ENCODE measurements around the gene TSPAN5. TPM values are rescaled to one million over a fixed set of nuclear protein-coding genes. Genes with fewer than 3 reads are reported as not detected.

TSPAN5 gene
- total RNA-seq, 1 donor from 2014 or later = 13.7 TPM

DNA sequence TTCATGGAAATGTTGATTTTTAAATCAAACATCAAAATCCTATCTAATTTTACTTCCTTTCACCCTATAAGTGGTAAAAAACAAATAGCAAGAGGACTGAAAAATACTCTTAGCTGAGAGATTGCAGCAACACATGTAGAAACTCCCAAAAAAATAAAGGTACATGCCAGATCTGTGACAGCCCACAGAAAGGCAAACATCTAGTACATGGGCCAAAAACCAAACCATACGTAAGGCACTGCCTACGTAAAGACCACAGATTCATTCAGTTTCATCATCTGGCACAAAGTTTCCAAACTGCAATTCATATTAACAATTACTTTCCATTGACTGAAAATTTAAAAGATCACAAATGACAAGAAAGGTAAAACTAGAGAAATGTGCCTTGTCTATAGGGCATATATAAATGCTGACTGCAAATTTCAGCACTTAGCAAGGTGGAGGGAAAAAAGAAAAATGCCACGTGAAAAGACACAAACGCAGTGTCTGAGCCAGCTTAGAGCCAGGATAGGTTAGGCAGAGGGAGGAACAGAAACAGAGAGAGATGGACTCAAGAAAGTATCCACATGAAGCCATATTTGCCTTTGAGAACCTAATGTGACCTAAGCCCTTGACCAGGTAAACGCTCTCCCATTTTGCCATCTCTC is 88.1 kb downstream of the TSPAN5 start:
- FAIRE-seq = no peak
- no peak for DNase-seq (ENCODE audit: low read depth)
- TF ChIP-seq, protein P1, sequence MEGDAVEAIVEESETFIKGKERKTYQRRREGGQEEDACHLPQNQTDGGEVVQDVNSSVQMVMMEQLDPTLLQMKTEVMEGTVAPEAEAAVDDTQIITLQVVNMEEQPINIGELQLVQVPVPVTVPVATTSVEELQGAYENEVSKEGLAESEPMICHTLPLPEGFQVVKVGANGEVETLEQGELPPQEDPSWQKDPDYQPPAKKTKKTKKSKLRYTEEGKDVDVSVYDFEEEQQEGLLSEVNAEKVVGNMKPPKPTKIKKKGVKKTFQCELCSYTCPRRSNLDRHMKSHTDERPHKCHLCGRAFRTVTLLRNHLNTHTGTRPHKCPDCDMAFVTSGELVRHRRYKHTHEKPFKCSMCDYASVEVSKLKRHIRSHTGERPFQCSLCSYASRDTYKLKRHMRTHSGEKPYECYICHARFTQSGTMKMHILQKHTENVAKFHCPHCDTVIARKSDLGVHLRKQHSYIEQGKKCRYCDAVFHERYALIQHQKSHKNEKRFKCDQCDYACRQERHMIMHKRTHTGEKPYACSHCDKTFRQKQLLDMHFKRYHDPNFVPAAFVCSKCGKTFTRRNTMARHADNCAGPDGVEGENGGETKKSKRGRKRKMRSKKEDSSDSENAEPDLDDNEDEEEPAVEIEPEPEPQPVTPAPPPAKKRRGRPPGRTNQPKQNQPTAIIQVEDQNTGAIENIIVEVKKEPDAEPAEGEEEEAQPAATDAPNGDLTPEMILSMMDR (IDR thresholded peaks at IDR 0.05; ENCODE audit: insufficient read depth, low read length, severe bottlenecking) = no peak

DNA sequence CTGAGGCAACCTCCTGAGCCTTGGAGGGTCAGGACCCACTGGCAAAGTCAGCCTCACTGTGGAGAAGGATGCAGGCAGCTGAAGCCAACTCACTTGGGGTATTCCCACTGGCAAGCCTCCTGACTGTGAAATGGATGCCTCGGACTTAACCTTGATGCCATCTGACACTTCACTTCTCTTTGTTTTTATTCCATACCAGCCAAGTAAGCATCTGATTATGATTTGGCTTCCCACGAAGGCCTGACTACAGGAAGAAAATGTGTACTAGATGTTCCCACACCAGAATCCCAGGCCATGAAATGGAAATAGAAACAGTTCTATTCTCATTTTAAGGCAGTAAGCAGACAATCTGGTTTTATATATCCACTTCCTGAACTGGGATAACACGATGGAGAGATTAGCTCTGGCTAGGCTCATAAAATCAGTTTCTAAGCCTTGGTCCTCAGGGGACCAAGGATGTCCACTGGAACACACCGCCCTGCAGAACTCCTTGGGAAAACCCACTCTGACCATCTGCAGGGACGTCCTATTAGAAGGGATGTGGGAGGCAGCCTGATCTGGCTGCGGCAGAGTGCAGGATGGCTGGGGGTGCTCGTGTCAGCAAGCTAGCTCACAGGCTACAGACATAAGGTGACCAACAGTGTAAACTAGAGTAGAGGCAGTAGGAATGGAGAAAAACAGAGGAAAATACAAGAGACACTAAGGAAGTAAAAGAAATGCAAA is 89.3 kb downstream of the TSPAN5 start:
- Histone ChIP-seq H3K36me3 (ENCODE audit: control insufficient read depth, insufficient read depth, low read length) (no peaks in the 10 kb centered on the region), H3K27me3 (ENCODE audit: control insufficient read depth, insufficient read depth, low read length) (no peaks in the 10 kb centered on the region), H3K4me3 (ENCODE audit: low read depth, low read length) (no peak overlapping the region)
- TF ChIP-seq, protein P1 (IDR thresholded peaks at IDR 0.05; ENCODE audit: insufficient read depth, low read length, severe bottlenecking) = no peak
- DNase-seq (ENCODE audit: low read depth) (no peak), FAIRE-seq (peak; percentile 13)

More for the DNA sequence above, 88.1 kb downstream of the TSPAN5 start:
- Histone ChIP-seq H3K27me3 (ENCODE audit: control insufficient read depth, insufficient read depth, low read length) (no peaks in the 10 kb centered on the region), H3K4me3 (ENCODE audit: low read depth, low read length) (no peak overlapping the region), H3K36me3 (ENCODE audit: control insufficient read depth, insufficient read depth, low read length) (no peaks in the 10 kb centered on the region)

DNA sequence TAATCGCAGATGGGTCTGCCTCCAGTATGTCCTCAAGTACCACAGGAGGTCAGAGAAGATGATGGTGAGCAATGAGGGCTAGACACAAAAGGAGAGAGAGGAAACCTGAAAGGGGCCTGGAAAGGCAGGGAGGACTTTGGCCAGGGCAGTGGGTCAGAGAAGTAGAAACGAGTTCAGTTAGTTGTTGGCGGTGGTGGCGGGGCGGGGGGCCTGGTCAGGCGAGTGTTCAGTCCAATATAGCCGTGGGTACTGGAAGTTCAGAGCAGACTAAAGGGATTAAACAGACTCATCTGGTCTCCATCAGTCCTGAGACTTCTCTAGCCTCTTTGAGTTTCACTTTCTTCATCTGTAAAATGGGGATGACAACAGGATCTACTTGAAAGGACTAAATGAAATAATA is 90.8 kb downstream of the TSPAN5 start:
- H3K27me3 ChIP-seq (ENCODE audit: control insufficient read depth, insufficient read depth, low read length) = no peaks in the 10 kb centered on the region
- FAIRE-seq (no peak), DNase-seq (ENCODE audit: low read depth) (no peak)
- H3K36me3 ChIP-seq (ENCODE audit: control insufficient read depth, insufficient read depth, low read length) = no peaks in the 10 kb centered on the region
- H3K4me3 ChIP-seq (ENCODE audit: low read depth, low read length) = no peak overlapping the region
- TF ChIP-seq, protein P1 (IDR thresholded peaks at IDR 0.05; ENCODE audit: insufficient read depth, low read length, severe bottlenecking) = no peak

DNA sequence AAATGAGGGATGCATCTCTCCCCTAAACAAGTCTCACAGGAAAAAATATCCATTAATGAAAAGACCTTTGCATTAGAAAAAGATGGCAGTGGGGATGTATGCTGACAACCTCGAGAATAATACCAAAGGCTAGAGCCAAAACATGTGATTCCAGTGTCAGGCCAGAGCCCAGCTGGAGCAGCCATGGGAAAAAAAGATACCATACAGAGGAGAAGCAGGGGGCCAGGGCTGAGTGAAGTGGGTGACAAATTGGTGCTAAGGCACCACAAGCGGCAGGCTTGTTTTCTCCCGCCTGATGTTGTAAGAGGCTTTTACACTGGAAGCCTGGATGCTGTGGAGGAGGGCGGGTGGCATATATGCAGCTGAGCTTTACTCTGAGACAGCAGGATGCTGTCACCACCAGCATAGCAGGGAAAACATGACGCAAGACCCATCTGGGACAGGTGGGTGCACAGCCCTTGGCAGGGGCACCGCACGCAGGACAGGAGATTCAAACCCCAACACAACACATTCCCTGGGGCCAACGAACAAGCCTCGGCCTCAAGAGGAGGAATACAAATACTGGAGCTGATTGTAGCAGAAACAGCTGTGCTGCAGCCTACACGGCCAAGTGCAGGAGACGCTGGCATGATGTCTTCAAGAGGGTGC is 91.9 kb downstream of the TSPAN5 start:
- FAIRE-seq (no peak), DNase-seq (ENCODE audit: low read depth) (no peak)
- no peaks in the 10 kb centered on the region for H3K27me3 ChIP-seq (ENCODE audit: control insufficient read depth, insufficient read depth, low read length)
- no peaks in the 10 kb centered on the region for H3K36me3 ChIP-seq (ENCODE audit: control insufficient read depth, insufficient read depth, low read length)
- H3K4me3 ChIP-seq (ENCODE audit: low read depth, low read length) = no peak overlapping the region
- TF ChIP-seq, protein P1 (IDR thresholded peaks at IDR 0.05; ENCODE audit: insufficient read depth, low read length, severe bottlenecking) = no peak

DNA sequence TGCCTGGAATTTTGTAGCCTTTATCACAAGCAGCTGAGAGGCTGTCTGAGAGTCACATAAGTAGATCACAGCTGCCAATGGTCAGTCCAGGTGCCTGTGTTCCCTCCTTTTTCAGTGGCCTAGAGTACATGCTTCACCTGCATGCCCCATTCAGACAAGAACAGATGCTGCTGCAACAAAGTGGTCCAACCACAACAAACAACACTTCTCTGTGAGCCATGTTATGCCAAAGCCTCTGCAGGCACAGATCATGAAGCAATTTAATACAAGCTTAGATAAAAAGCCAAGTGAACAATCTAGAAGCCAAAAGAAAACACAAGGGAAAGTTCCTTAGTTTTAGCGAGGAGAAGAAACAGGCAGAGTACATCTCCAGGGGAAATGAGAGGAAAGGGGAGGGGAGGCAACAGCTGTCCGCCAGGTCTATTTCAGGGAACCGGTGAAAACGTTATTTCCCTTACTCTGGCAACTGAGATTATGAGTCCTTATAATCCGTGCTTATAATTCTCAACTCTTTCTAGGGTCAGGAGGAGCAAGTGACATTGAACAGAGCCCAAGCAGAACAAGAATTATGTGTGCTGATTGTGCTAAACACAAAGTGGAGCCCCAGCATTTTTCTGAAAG is 92.6 kb downstream of the TSPAN5 start:
- Histone ChIP-seq H3K4me3 (ENCODE audit: low read depth, low read length) (no peak overlapping the region), H3K36me3 (ENCODE audit: control insufficient read depth, insufficient read depth, low read length) (no peaks in the 10 kb centered on the region), H3K27me3 (ENCODE audit: control insufficient read depth, insufficient read depth, low read length) (no peaks in the 10 kb centered on the region)
- TF ChIP-seq, protein P1 (IDR thresholded peaks at IDR 0.05; ENCODE audit: insufficient read depth, low read length, severe bottlenecking) = no peak
- DNase-seq (ENCODE audit: low read depth) (no peak), FAIRE-seq (no peak)
